GM19397 (cell line): Measurements from ENCODE around the gene IGFBPL1.
"Not testable (repeated sequence)": the region's sequence is repeated elsewhere in the genome, so short reads cannot be mapped to it uniquely, and the experiment has no call there.

Source experiments
- ATAC-seq: cut with Tn5 transposase; IDR thresholded peaks from one replicate; pipeline ENCODE4 v1.9.1; 2021; ENCODE audit warnings: mild to moderate bottlenecking, moderate library complexity; ENCODE audit not compliant: unreplicated experiment

Gene IGFBPL1

GRCh38 chr9:38380872-38381534, 43.3 kb downstream of the IGFBPL1 start:
- ATAC-seq, result no peak

GRCh38 chr9:38380230-38380871, 43.9 kb downstream of the IGFBPL1 start:
- ATAC-seq, result no peak

- not testable (repeated sequence) for ATAC-seq
These were observed 46.7 kb downstream of the IGFBPL1 start for GRCh38 chr9:38377336-38378083.

DNA sequence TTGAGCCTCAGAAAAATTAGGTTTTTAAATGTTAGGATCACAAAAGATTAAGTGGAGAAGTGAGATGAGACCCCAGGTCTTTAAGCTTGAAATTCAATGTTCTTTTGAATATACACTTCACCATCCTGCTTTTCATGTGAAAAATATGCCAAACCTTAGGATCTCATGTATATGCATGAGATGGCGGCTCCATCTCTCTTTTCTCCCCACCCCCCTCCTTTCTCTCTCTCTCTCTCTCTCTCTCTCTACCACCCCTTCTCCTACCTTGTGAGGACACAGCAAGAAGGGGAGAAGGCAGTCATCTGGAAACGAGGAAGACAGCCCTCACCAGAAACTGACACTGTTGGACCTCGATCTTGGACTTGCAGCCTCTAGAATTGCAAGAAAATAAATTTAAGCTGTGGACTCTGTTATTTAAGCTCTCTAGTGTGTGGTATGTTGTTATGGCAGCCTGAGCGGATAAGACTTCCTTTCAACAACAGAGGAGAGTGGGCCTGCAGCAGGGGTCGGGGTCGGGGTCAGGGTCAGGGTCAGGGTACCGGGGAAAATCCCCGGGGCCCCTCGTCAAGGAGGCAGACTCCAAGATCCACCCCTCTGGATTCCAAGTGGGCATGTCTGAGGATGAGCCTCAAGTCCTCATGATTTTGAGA, 48.1 kb downstream of the IGFBPL1 start:
- no peak for ATAC-seq

- no peak for ATAC-seq
These were observed 48.7 kb downstream of the IGFBPL1 start for GRCh38 chr9:38375572-38375963.

DNA sequence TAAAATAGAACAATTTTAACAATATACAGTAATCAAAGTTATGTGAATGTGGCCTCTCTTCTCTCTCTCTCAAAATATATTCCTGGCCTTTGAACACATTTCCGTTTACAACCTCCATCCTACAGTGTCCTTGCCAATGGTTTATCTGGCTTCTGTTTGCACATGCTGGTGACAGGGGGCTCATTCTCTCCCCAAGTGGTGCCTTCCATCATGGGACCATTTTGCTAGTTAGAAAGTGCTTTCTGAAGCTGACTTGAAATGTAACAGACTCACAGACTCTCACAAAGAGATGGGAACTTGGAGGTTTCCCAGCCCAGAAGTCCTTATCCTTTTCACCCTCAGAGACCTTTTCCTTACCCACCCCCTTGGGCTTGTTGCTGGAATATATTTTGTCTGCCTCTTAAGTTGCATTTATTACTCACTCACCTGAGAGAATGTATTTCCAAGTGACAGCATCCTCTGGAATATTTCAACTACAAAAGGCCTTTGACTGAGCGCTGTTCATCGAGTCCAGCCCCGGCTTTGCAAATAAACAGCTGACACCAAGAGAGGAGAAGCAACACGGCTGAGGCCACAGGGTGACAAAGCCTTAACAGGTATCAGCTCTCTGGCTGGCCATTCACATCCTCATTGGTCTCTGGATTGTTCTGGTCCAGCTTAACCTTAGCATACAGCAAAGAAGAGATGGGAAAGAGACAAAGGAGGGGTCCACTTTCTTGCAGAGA, 49.2 kb downstream of the IGFBPL1 start:
- no peak for ATAC-seq

GRCh38 chr9:38373679-38374078, 50.6 kb downstream of the IGFBPL1 start:
- ATAC-seq, result no peak

GRCh38 chr9:38372762-38373619, 51.3 kb downstream of the IGFBPL1 start:
- ATAC-seq, result no peak

GRCh38 chr9:38371495-38371894, 52.8 kb downstream of the IGFBPL1 start:
- ATAC-seq, result no peak

GRCh38 chr9:38370176-38370575, 54.1 kb downstream of the IGFBPL1 start:
- no peak for ATAC-seq

- ATAC-seq, result no peak
These were observed 55.5 kb downstream of the IGFBPL1 start for GRCh38 chr9:38368731-38369130.

DNA sequence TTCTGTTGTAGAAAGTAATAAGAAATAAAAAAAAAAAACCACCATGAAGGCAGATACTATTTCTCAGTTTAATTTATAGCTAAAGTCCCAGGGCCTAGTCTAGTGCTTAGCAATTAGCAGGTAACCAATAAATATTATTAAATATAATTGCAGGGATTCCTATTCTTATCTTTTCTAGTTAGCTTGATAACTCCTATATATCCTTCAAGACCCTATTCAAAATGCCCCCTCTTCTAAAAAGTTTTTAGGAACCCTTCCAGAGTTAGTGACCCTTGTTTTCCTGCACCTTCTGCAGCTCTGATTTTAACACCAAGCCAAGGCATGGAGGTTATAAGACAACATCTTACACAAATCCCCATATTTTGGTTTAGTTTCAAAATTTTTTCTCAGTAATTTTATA, 56.4 kb downstream of the IGFBPL1 start:
- no peak for ATAC-seq

- no peak for ATAC-seq
These were observed 60.7 kb downstream of the IGFBPL1 start for GRCh38 chr9:38363589-38363925.

- peak; percentile 59 for ATAC-seq
These were observed 61.2 kb downstream of the IGFBPL1 start for GRCh38 chr9:38362852-38363588.

GRCh38 chr9:38361473-38361850, 62.8 kb downstream of the IGFBPL1 start:
- ATAC-seq, result no peak

GRCh38 chr9:38360839-38361472, 63.3 kb downstream of the IGFBPL1 start:
- ATAC-seq, result no peak

DNA sequence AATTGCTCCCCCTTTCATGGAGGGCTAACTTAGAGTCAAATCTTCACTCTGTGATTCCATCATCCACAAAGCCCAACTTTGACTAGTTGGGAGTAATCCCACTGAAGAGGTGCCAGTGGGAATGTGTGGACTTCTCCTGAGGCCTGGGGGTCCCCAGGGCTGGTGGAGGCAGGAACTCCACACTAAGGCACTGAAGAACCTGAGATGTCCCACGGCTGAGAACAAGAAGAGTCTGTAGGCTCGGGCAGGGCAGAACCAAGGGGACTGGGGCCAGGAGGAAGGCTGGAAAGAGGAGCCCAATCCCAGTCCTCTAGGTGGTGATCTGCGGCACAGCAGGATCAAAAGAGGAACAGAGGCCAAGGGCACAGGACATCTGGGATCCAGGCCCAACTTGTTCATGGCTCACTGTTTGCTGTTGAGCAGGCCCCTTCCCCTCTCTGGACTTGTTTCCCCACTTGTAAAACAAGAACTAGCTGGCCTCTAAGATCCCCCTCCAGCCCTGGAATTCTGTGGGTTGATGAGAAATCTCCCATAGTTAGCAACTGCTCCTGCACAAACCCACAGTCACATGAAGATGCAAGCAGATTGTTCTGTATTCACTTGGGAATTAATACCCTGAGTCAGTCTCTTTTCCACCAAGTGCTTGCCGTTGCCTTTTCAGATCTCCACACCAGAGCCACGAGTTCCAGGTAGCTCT, 64.4 kb downstream of the IGFBPL1 start:
- no peak for ATAC-seq

- no peak for ATAC-seq
These were observed 65.0 kb downstream of the IGFBPL1 start for GRCh38 chr9:38359297-38359653.
